ENCODE data around the gene GRID1.

GRID1 gene

GRCh38 chr10:86024281-86025041, 342.1 kb downstream of the GRID1 start:
- no peak for DNase-seq

GRCh38 chr10:86023931-86024280, 342.7 kb downstream of the GRID1 start:
- no peak for DNase-seq

- DNase-seq: no peak
Measured at GRCh38 chr10:86023336-86023735, 343.3 kb downstream of the GRID1 start.

- DNase-seq: no peak
Measured at GRCh38 chr10:86022906-86023305, 343.7 kb downstream of the GRID1 start.

- DNase-seq: no peak
Measured at GRCh38 chr10:86020134-86020533, 346.5 kb downstream of the GRID1 start.

GRCh38 chr10:86019141-86019540, 347.5 kb downstream of the GRID1 start:
- no peak for DNase-seq

- DNase-seq: no peak
Measured at GRCh38 chr10:86018735-86019058, 347.9 kb downstream of the GRID1 start.

GRCh38 chr10:86017841-86018734, 348.5 kb downstream of the GRID1 start:
- no peak for DNase-seq

GRCh38 chr10:86013568-86013967, 353.0 kb downstream of the GRID1 start:
- DNase-seq: no peak

GRCh38 chr10:86007171-86007570, 359.4 kb downstream of the GRID1 start:
- no peak for DNase-seq

- no peak for DNase-seq
Measured at GRCh38 chr10:86004337-86004736, 362.3 kb downstream of the GRID1 start.

GRCh38 chr10:86003201-86003621, 363.4 kb downstream of the GRID1 start:
- DNase-seq: no peak

- DNase-seq: no peak
Measured at GRCh38 chr10:86001521-86001920, 365.1 kb downstream of the GRID1 start.

GRCh38 chr10:85997544-85997943, 369.1 kb downstream of the GRID1 start:
- no peak for DNase-seq

GRCh38 chr10:85995791-85996190, 370.8 kb downstream of the GRID1 start:
- DNase-seq: peak; percentile 28 to 46 (median 38)

- no peak for DNase-seq
Measured at GRCh38 chr10:85993840-85994507, 372.6 kb downstream of the GRID1 start.

- DNase-seq: no peak
Measured at GRCh38 chr10:85993140-85993539, 373.5 kb downstream of the GRID1 start.

GRCh38 chr10:85992324-85992723, 374.3 kb downstream of the GRID1 start:
- DNase-seq: no peak

- DNase-seq: no peak
Measured at GRCh38 chr10:85986777-85987176, 379.8 kb downstream of the GRID1 start.

- DNase-seq: no peak
Measured at GRCh38 chr10:85983051-85983450, 383.5 kb downstream of the GRID1 start.

- no peak for DNase-seq
Measured at GRCh38 chr10:85979598-85979997, 387.0 kb downstream of the GRID1 start.

GRCh38 chr10:85978566-85979358, 387.8 kb downstream of the GRID1 start:
- no peak for DNase-seq

GRCh38 chr10:85977642-85978041, 389.0 kb downstream of the GRID1 start:
- no peak for DNase-seq

All from suppressor macrophage (primary cell).